Measurements from ENCODE around the gene PDGFRA.
"Not testable (repeated sequence)": the region's sequence is repeated elsewhere in the genome, so short reads cannot be mapped to it uniquely, and the experiment has no call there.

Gene PDGFRA

DNA sequence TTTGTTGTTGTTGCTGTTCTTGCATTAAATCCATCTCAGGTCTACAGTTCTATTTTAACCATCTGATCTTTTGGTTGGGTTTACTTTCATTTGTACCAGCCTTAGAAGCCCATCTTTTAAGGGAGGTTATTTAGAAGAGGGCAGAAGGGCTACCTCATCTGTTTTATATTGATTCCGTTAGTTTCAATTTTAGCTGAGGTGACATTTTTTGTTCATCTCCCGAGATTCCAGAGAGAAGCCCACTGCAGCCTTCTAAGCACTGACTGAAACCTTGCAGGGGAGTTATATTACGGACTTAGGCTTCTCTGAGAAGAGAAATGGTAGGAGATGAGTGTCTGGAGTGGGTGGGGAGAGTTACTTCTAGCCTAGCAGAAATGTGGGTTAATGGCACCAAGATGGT, 101.8 kb downstream of the PDGFRA start:
- no peak for DNase-seq

DNA sequence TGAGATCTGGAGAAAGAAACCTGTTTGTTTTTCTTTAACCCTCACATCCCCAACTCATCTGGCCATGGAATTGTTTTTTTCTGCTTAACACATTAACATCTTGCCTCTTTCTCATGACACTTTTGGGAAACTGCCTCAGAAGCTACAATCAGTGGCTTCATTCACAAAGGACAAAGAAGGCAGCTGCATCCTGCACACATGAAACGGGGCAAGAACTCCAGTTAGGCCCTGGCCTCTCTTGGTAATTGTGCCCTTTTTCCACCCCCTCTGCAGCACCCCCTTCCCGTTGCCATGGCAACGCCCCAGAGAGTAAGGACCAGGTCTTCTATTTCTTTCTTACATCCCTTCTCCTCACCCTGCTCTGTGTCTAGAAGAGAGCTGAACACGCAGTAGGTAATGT, 103.4 kb downstream of the PDGFRA start:
- no peak for DNase-seq

DNA sequence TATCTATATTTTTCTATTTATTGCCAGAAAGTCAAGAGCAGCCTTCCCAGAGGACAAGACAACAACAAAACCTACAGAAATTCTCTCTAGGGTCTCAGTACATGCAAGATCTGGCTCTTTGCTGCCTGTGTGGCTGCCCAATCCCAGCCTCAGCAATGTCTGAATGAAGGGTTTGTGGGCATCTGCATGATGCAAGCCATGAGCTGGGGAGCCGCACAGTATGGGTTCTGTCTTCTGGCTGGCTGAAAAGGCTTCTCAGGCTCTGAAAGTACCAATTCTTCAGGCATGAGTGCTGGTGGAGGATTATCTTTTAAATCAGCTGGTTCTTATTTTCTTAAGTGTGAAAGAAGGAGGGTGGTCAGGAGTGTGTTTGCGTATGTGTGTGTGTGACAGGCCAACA, 104.6 kb downstream of the PDGFRA start:
- DNase-seq: no peak

DNA sequence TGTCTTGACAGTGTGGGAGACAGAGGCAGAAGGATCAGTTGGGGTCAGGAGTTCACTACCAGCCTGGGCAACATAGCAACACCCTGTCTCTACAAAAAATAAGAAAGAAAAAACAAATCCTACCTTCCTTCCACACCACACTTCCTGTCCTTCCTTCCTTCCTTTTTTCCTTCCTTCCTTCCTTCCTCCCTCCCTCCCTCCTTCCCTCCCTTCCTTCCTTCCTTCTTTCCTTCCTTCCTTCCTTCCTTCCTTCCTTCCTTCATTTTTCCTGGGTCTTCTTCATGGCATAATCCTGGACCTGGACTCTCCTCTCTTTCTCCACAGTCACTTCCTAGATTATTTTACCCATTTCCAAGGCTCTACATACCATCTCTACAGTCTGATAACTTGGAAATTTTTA, 105.7 kb downstream of the PDGFRA start:
- DNase-seq: not testable (repeated sequence)

DNA sequence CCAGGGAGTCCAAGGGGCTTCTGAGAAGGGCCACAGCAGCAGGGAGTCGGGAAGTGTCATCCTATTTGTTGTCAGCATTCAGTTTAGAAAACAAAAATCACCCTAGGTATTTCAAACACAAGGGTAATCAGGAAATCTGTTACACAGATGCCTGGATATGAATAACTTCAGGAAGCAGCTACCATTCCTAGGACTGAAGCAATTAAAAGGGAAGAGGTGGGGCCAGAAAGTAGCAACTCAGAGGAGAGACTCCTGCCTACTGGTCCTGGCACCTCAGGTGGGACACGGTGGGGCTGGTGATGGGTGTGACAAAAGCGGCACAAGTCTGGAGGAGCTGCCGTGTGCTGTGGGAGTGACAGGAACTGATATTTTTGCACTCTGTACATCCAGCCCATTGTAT, 107.9 kb downstream of the PDGFRA start:
- DNase-seq: no peak

DNA sequence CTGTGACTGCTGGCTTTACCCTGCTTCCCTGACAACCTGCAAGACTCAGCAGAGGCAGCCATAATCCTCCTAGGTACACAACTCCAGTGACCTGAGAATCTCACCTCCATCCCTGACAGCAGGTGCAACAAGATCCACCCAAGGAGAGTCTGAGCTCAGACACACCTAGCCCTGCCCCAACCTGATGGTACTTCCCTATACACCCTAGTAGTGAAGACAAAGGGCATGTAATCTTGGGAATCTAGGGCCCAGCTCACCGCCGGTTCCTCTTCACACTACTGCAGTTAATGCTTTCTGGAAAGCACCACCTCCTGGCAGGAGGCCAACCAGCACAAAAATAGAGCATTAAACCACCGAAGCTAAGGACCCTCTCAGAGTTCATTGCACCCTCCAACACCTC, 113.0 kb downstream of the PDGFRA start:
- DNase-seq: not testable (repeated sequence)

Data from NCI-H187 (cell line).